Astrocyte (in vitro differentiated cells and primary cell): ENCODE results near the gene ADARB2. TPM values are rescaled to one million over a fixed set of nuclear protein-coding genes. Genes with fewer than 3 reads are reported as not detected.
"Not testable (repeated sequence)": the region's sequence is repeated elsewhere in the genome, so short reads cannot be mapped to it uniquely, and the experiment has no call there.

ENCODE experiments used
- DNase-seq: peaks from one replicate; pipeline ENCODE4 v3.0.0-alpha.2; 2010; ENCODE audit warnings: low read depth
- FAIRE-seq: peaks from 2 replicates; lab custom pipeline; 2011; peaks lifted over from hg19 to GRCh38; lab: Jason Lieb, UNC
- H2AFZ ChIP-seq: 2 replicates; pipeline ENCODE4 v1.6.0; 2012; ENCODE audit warnings: low read depth, low read length, inconsistent platforms
- H3K27ac ChIP-seq: 2 replicates; pipeline ENCODE4 v1.5.1; 2011; ENCODE audit warnings: low read depth, low read length, inconsistent platforms
- H3K27me3 ChIP-seq: 2 replicates; pipeline ENCODE4 v1.6.0; 2011; ENCODE audit warnings: low read length, inconsistent platforms; ENCODE audit not compliant: insufficient read depth
- H3K36me3 ChIP-seq: 2 replicates; pipeline ENCODE4 v1.5.1; 2011; ENCODE audit warnings: low read length, inconsistent platforms; ENCODE audit not compliant: insufficient read depth
- H3K4me1 ChIP-seq: 2 replicates; pipeline ENCODE4 v1.5.1; 2011; ENCODE audit warnings: low read length, inconsistent platforms; ENCODE audit not compliant: insufficient read depth
- H3K4me2 ChIP-seq: 2 replicates; pipeline ENCODE4 v1.6.0; 2012; ENCODE audit warnings: low read length, inconsistent platforms
- H3K4me3 ChIP-seq: 2 replicates; pipeline ENCODE4 v1.5.1; 2011; ENCODE audit warnings: low read depth, mild to moderate bottlenecking, low read length, inconsistent platforms; ENCODE audit not compliant: insufficient read depth
- H3K79me2 ChIP-seq: 2 replicates; pipeline ENCODE4 v1.6.0; 2012; ENCODE audit warnings: mild to moderate bottlenecking, low read length, inconsistent platforms; ENCODE audit not compliant: insufficient read depth
- H3K9ac ChIP-seq: 2 replicates; pipeline ENCODE4 v1.6.0; 2012; ENCODE audit warnings: mild to moderate bottlenecking, low read length, inconsistent platforms
- H3K9me3 ChIP-seq: 2 replicates; pipeline ENCODE4 v1.5.1; 2012; ENCODE audit warnings: low read depth, mild to moderate bottlenecking, low read length, inconsistent platforms; ENCODE audit not compliant: insufficient read depth
- H4K20me1 ChIP-seq: 2 replicates; pipeline ENCODE4 v1.6.0; 2012; ENCODE audit warnings: low read length, inconsistent platforms; ENCODE audit not compliant: insufficient read depth
- H3K27ac Mint-ChIP-seq: one replicate; pipeline ENCODE4 v1.8.0; 2021; ENCODE audit warnings: mild to moderate bottlenecking, mixed read lengths; ENCODE audit not compliant: unreplicated experiment
- H3K27me3 Mint-ChIP-seq: one replicate; pipeline ENCODE4 v1.8.0; 2021; ENCODE audit warnings: low read depth, mixed read lengths; ENCODE audit not compliant: unreplicated experiment
- H3K36me3 Mint-ChIP-seq: one replicate; pipeline ENCODE4 v1.8.0; 2021; ENCODE audit warnings: low read depth, mixed read lengths; ENCODE audit not compliant: unreplicated experiment
- H3K4me1 Mint-ChIP-seq: one replicate; pipeline ENCODE4 v1.8.0; 2021; ENCODE audit warnings: low read depth, mixed read lengths; ENCODE audit not compliant: unreplicated experiment
- H3K4me3 Mint-ChIP-seq: one replicate; pipeline ENCODE4 v1.8.0; 2021; ENCODE audit warnings: mild to moderate bottlenecking, moderate library complexity, mixed read lengths; ENCODE audit not compliant: unreplicated experiment
- H3K9me3 Mint-ChIP-seq: one replicate; pipeline ENCODE4 v1.8.0; 2021; ENCODE audit warnings: mild to moderate bottlenecking, mixed read lengths; ENCODE audit not compliant: unreplicated experiment
- CTCF ChIP-seq: IDR thresholded peaks from 2 replicates; pipeline ENCODE4 v1.5.1; 2011; ENCODE audit warnings: low read depth, mild to moderate bottlenecking, inconsistent platforms, low read length, moderate library complexity; ENCODE audit not compliant: insufficient read depth
- EZH2 ChIP-seq: IDR thresholded peaks from 2 replicates; pipeline ENCODE4 v1.6.1; 2012; ENCODE audit warnings: mild to moderate bottlenecking, low read length, inconsistent platforms; ENCODE audit not compliant: insufficient read depth
- total RNA-seq: library from RNA; stranded (reverse); gene quantifications from 2 replicates; pipeline ENCODE4 v1.2.1, GENCODE V29; 2021

Gene ADARB2
- total RNA-seq, 1 donor from 2014 or later: 0.18 TPM

- peaks cover 5% of the 10 kb centered on the region for H3K9me3 Mint-ChIP-seq
- no peak overlapping the region for H3K4me3 Mint-ChIP-seq
- FAIRE-seq (no peak), DNase-seq (no peak)
- no peak overlapping the region for H3K4me3 ChIP-seq
- no peak overlapping the region for H3K27ac ChIP-seq
- no peak overlapping the region for H3K4me2 ChIP-seq
- peaks cover 29% of the 10 kb centered on the region for H3K27me3 Mint-ChIP-seq
- H3K9me3 ChIP-seq: peaks cover 6% of the 10 kb centered on the region
- TF ChIP-seq CTCF (no peak), EZH2 (no peak)
- H3K27me3 ChIP-seq: no peaks in the 10 kb centered on the region
- no peaks in the 10 kb centered on the region for H3K36me3 Mint-ChIP-seq
- no peaks in the 10 kb centered on the region for H4K20me1 ChIP-seq
- no peaks in the 10 kb centered on the region for H3K79me2 ChIP-seq
- no peak overlapping the region for H2AFZ ChIP-seq
- H3K9ac ChIP-seq: no peak overlapping the region
- peaks cover 7% of the 10 kb centered on the region for H3K4me1 Mint-ChIP-seq
- no peak overlapping the region for H3K27ac Mint-ChIP-seq
- H3K36me3 ChIP-seq: no peaks in the 10 kb centered on the region
- H3K4me1 ChIP-seq: no peaks in the 10 kb centered on the region
These were observed 337.8 kb downstream of the ADARB2 start for GRCh38 chr10:1399431-1400100.

GRCh38 chr10:1398626-1399410 lies 338.5 kb downstream of the ADARB2 start:
- Histone ChIP-seq H4K20me1 (no peaks in the 10 kb centered on the region), H3K79me2 (no peaks in the 10 kb centered on the region), H3K36me3 (no peaks in the 10 kb centered on the region), H2AFZ (no peak overlapping the region), H3K27ac (no peak overlapping the region), H3K9me3 (peaks cover 6% of the 10 kb centered on the region), H3K9ac (no peak overlapping the region), H3K4me3 (no peak overlapping the region), H3K27me3 (no peaks in the 10 kb centered on the region), H3K4me1 (no peaks in the 10 kb centered on the region), H3K4me2 (no peak overlapping the region)
- Mint-ChIP-seq H3K36me3 (no peaks in the 10 kb centered on the region), H3K9me3 (peaks cover 5% of the 10 kb centered on the region), H3K27ac (no peak overlapping the region), H3K4me1 (peaks cover 7% of the 10 kb centered on the region), H3K27me3 (peaks cover 28% of the 10 kb centered on the region), H3K4me3 (no peak overlapping the region)
- DNase-seq (no peak), FAIRE-seq (no peak)
- TF ChIP-seq EZH2 (no peak), CTCF (no peak)

GRCh38 chr10:1398116-1398515 lies 339.2 kb downstream of the ADARB2 start:
- H3K4me1 ChIP-seq, H2AFZ ChIP-seq, H3K4me3 Mint-ChIP-seq, H3K36me3 Mint-ChIP-seq, H3K36me3 ChIP-seq, H3K9me3 ChIP-seq, FAIRE-seq, H3K27ac ChIP-seq, H3K27ac Mint-ChIP-seq, H3K9me3 Mint-ChIP-seq, H3K4me1 Mint-ChIP-seq, H3K4me2 ChIP-seq, H3K9ac ChIP-seq, DNase-seq, H3K79me2 ChIP-seq, H3K27me3 ChIP-seq, H3K4me3 ChIP-seq, H4K20me1 ChIP-seq: not testable (repeated sequence)
- H3K27me3 Mint-ChIP-seq: peaks cover 26% of the 10 kb centered on the region
